Eye (tissue), 1 donor: ENCODE results near the gene STAM.

Experiments used
- DNase-seq: peaks from one replicate; pipeline ENCODE4 v3.0.0-alpha.2; 2015

The STAM gene

DNA sequence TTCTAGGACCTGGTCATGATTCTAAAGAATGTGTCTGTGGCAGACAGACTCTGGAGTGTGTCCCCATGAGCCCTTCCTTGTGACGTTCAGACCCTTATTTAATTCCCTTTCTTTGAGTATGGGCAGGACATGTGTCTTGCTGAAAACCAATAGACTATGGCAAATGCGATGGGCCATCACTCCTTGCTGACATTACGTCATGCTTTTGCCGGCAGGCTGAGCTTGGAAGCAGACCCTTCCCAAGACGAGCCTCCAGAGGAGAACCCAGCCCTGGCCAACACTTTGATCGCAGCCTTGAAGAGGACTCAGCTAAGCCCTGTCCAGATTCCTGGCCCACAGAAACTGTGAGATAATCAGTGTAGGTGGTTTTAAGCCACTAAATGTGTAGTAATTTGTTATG, 89.7 kb downstream of the STAM start:
- no peak for DNase-seq

DNA sequence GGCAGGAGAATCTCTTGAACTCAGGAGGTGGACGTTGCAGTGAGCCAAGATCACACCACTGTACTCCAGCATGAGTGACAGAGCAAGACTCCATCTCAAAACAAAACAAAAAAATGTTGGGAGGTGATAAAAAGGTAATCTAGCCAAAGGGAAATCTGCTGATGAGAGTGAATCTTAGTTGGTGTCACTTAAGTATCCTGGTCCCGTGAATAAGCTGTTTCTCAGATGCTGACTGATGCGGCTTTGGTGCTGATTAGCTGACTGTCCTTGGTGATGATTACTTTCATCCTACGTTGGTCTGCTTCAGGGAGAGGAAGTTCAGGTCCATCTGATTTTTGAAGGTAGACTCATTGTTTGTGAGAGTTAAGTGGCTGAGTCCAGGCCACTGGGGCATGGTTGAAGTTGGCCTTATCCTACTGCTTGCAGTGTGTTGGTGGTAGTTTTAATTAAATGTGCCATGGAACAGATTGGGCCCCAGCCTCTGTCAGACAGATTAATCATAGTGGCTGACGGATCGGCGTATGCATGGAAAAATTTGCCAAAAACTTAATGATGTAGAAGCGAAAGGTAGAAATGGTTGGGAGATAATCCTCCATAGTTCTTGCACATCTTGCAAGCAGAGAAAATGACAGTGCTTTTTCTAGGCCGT, 90.6 kb downstream of the STAM start:
- DNase-seq, result peak; percentile 14

DNA sequence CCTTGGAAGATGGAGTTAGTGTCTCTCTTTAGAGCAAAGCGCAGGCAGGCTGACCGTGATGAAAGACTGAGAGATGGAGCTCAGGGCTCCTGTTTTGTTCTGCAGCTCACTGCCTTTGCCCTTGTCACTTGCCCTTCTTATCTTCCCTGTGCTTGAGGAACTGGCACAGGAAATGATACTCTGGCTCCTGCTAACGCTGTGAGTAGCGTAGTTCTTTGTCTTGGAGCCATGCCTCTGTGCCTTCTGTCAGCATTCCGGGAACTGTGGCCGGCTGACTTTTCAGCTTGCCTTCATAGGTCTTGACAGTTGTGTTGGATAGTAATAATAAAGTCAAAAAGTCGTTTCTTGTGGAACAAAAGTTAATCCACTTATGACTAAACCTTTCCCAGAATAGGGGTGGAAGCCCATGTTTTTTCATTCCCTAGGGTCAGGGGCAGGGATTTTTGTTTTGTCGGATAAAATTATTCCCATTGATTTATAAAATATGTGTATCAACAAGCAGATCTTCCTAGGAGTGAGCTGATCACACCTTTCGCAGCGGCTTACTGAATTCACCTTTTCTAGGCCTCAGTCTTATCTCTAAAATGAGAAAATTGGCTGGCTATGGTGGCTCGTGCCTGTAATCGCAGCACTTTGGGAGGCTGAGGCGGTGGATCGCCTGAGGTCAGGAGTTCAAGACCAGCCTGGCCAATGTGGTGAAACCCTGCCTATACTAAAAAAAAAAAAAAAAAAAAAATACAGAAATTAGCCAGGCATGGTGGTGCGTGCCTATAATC, 91.4 kb downstream of the STAM start:
- no peak for DNase-seq

DNA sequence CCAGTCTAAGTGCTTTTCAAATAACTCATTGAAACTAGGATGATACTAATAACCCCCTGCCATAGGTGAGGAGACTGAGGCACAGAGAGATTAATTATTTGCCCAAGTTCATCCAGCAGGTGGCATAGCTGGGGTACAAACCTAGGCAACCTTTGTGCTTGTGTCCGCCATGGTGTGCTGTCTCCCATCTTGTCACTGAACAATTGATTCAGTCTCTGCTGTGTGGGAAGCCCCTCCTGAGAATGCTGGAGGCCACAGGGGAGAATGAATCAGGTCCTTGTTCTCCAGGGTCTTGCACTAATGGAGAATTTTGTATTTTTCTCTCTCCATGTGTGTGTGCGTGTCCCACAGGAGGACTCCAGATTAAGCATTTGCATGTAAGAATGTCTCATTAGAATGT, 92.3 kb downstream of the STAM start:
- no peak for DNase-seq

DNA sequence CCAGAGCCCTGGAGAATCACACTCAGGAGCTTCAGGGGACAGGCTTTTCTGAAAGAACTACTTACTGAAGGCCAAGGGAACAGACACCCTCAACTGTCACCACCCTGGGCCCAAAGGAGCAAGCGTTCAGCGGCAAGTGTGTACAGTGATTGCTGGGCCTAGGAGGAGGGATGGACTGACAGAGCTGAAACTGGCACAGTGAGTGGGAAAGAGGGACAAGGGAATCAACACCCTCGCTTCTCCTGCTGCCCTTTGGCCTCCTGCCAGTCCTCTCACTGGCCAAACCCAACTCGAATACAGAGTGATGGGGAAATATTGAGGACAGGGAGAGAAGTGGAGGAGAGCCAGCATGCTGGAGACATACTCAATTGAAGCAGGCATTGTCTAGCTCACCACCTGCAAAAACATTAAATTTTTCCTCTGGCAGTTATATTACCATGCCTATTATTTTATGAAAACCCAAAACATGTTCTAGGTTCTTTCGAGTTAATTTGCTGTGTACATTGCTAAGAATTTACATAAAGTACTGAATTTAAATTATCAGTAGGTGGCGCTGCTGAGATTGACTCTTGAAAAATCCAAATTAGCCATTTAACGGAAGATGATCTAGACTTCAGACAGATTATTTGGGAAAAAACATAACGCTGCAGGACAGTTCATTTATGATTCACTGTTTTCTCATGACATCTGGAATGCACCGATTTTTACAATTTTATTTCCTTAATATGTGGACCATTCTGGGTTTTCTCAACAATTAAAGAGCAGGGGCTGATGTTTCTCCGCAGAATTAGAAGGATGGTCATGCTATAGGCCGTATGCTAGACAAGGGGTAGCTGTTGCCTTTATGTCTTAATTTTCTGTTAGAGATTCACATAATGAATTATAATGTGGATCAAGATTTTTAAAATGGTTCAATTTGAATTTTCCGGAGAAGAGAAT, 93.3 kb downstream of the STAM start:
- DNase-seq, result peak; percentile 51

DNA sequence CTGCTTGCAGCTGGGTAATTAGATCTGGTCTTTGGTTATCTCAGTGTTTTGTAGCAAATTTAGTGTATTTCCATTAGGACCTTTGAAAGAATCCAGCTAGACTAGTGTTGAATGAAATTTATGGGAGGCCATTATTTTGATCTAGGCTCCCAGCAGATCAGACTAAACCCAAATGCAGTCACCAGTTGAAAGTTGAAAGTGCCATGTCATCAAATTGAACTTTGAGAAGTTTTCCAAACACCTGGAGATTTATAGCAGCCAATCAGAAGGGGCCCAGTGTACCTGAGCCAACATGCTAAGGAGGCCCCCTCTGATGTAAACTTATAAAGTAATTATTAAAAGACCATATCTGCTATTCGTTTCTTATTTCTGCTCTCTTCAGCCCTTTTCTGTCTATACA, 96.7 kb downstream of the STAM start:
- no peak for DNase-seq

DNA sequence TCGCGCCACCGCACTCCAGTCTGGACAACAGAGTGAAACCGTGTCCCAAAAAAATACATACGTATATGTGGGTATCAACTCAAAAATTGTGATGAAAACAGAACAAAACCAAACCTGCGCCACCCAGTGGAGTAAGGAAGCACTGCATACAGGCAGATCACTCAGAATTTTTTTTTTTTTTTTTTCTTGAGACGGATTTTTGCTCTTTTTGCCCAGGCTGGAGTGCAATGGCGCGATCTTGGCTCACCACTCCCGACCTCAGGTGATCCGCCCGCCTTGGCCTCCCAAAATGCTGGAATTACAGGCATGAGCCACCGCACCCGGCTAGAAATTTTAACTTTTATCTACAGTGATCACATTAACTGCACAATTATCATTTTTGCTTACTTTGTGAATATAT, 99.0 kb downstream of the STAM start:
- peak; percentile 79 for DNase-seq

DNA sequence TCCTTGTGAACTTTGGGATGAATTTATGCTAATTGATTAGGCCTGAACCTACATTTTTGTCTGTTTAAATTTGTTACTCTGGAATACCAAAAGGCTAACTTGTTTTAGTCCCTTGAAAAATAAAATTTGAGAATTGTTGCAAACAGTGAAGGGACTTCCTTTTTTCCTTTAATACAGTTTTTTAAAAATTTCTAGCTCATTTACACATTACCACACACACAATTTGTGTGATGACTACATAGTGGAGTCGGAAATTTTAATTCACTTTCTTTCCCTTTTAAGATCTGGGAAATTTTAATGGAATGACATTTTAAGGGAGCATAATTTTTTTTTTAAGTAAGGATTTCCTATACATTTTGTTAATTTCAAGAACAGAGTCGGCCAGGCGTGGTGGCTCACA, 99.5 kb downstream of the STAM start:
- DNase-seq, result no peak

DNA sequence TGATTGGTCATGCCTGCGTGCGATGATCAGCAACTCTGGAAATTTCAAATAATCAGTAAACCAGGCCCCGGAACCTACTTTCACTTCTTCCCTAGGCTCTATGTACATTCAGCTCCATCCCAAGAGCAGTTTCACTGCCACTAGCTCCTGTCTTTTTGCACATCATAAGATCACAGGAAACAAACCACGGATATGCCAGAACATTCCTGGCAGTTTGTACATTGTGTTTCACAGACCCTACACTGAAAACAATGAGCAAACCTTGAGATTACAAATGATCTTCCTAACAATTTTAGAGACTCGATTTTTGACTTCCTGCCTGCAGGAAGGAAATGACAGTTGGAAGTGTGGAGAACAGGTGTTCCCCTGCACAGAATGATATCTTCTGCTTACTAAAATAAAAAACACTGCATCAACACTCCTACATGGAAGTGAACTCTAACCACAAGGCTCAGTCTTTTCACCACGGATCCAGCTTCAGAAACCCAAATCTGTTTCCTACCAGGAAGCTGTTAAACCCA, 100.5 kb downstream of the STAM start:
- no peak for DNase-seq

DNA sequence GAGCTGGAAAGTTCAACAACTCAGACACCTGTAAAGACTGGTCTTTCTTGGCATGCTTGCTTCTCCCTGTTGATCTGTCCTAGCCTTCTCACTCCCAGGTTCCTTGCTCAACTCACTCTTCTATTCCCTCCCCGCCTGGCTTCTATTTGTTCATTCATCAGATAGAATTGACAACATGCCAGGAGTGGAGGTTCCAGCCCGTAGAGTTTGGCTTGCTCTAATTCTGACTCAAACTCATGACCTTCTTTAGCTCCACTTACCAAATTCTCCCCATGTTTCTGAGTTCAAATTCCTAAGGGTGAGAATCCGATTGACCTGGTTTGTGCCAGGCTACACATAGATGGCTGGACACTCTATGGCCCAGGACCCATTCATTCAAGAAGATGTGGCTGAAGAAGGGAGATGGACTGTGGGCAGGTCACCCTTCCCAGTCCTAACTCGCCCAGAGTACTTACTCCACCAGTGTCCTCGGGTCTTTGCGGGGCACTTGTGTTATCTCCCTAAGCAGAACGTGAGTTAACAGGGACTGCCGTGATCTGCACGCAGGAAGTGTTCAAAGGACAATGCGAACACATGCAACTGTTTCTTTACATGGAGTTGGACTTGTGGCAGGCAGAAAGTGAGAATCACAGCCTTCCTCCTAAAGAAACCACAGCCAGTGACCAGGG, 104.1 kb downstream of the STAM start:
- no peak for DNase-seq

DNA sequence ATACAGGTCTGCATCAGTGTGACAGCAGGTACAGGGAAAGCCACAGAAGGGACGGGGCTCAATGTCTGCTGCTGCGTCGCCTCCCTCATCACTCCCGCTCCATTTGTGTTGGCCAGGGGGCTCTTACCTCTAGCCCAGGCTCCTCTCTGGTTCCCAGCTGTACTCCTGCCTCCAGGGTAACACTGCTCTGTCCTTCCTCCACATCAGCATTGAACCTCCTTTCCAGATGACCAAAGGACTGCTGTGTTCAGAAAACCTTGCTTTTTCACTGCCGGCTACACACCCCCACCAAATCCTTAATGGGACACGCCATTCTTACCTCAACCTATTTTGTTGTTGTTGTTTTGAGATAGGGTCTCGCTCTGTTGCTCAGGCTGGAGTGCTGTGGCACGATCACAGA, 105.9 kb downstream of the STAM start:
- no peak for DNase-seq

DNA sequence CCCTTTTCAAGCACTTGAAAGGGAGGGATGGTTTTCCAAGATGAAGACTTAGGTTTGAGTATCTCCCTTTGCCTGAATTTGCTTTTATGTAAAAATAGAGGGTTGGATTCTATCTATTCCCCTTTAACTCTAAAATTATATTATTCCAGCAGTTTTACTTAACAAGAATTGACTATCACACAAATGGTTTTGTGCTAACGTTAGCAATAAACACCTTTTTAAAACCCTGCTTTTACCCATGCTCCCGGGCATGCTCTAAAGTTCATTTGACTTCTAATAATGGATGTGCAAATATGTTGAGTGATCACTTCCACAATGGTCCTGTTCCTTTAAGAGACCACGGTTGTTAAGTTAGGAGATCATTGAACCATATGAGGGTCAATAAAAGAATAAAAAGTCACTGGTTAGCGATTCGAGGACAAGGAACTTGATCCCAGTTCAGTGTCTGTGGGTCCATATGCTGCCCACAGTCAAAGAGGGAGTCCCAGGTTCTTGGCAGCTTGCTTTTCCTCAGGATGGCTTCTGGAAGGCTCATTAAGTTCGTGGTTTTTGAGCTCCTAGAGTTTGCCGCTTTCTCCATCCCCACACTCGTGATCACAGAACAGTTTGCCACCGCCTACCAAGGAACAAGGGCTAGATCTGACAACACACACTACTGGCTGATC, 108.0 kb downstream of the STAM start, which contains the start of gene TMEM236:
TMEM236 (plus strand) TSS at position 421 of the 665 bp plus-strand sequence; CDS start at position 516, 95 bp downstream.
- no peak for DNase-seq

DNA sequence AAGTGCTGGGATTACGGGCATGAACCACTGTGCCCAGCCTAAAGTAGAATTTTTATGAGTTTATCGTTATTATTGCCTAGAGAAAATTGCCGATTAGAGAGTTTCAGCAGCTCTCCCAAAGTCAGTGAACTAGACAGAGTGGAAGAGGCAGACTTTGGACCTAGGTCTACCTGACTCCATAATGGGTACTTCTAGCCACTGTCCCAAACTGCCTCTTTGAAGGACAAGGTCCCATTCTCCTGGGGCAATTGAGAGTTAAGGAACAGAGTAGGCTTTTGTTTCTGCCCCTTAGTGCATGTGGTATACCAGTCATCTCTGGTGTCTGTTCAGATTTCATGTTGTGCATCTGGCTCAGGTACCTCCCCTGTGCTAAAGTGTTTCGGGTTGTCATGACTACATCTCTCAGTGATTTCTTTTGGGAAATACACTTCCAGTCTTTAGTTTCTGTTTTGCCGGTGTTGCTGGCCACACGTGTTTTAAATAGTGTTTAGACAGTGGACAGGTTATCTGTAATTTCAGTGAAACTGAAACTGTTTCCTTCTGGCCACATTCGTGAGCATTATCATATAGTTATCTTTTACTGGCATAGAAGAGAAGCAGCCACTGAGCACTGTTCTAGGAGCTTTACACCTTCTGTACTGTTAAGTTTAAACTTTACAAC, 112.7 kb downstream of the STAM start:
- DNase-seq, result no peak

DNA sequence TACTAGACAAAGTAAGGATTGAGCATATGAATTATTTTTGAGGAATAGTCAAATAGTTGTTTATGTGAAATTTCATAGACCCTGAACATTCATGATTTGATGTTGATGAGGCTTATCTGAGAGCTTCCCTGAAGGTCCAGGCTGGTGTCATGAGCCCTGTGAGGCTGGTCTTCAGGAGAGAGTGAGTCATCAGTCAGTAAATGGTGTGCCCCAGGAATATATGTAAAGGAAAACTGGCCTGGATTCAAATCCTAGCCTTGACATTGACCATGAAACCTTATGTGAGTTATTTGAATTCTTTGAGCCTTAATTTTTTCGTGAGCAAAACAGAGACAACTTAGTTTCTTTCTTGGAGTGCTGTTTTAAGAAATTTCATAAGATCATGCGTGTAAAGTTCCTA, 114.2 kb downstream of the STAM start:
- DNase-seq, result no peak

DNA sequence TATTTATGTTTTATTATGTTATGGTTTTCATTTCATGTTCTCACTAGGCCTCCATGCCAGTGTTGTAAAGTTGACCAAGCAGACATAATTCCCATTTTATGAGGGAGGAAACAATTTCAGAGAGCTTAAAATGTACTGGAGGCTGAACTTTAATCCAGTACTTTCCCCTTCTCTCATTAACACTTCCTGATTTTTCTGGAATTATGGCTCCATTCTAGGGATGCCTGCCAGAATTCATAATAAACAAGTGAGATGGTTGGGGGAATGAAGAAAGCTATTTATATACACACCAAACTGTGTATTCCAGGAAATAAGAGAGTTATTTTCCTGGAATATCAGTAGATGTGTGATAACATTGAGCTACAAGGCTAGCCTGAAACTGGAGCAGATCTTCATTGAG, 114.9 kb downstream of the STAM start:
- no peak for DNase-seq

DNA sequence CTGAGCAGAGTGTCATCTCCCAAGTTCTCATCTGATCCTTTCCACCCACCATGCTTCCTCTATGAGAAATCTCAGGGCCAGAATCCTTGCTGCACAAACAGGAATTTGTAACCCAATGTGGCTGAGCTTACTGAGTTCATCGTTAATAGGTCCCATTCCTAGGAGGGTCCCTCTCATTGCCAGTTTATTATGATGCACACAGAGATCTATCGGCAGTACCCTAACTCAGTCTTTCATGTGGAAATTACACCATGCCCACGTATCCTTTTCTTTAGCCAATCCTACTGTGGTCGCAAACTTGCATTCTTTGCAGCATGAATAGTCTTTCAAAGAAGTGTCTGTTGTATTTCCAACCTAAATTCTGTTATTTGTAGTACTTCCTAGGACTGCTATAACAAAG, 120.2 kb downstream of the STAM start:
- DNase-seq, result no peak

DNA sequence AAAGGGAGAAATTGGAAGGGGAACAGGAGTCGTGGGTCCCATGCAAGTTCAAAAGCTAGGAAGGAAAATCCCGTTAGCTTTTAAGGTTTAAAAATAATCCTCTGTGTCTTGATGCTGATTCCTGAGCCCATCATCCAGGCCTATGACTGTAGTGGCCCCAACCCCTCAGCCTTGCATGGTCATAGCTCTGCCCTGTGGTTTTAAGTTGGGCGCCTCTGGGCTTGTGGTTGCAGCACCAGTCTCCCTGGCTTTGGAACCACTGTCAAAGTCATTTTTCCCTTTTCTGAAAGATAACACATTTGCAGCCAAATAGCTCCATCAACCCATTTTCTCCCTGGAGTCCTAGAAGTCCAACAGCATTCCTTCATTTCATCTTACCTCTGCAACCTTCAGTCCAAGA, 121.7 kb downstream of the STAM start:
- no peak for DNase-seq
